Activated CD8-positive, alpha-beta memory T cell treated with anti-CD3 and anti-CD28 coated beads for 36 hours (primary cell): ENCODE measurements around the gene GPS1. TPM values are rescaled to one million over a fixed set of nuclear protein-coding genes. Genes with fewer than 3 reads are reported as not detected.

ENCODE experiments used
- CTCF ChIA-PET: fragments of 350-600 bp; sonication (Branson Sonifier 250); formaldehyde crosslinking; loops from one replicate; lab custom pipeline; 2021; ENCODE audit warnings: antibody characterized with exemption; lab: Charles Lee
- POLR2A ChIA-PET: fragments of 350-600 bp; sonication (Branson Sonifier 250); formaldehyde crosslinking; loops from one replicate; lab custom pipeline; 2021; ENCODE audit warnings: antibody characterized with exemption; lab: Charles Lee
- total RNA-seq, 2 experiments: library from RNA; stranded (reverse); gene quantifications; one replicate each; pipeline ENCODE4 v1.2.3, GENCODE V29; 2021

The GPS1 gene
- total RNA-seq, result 100 to 1,000 TPM; 118 TPM

DNA sequence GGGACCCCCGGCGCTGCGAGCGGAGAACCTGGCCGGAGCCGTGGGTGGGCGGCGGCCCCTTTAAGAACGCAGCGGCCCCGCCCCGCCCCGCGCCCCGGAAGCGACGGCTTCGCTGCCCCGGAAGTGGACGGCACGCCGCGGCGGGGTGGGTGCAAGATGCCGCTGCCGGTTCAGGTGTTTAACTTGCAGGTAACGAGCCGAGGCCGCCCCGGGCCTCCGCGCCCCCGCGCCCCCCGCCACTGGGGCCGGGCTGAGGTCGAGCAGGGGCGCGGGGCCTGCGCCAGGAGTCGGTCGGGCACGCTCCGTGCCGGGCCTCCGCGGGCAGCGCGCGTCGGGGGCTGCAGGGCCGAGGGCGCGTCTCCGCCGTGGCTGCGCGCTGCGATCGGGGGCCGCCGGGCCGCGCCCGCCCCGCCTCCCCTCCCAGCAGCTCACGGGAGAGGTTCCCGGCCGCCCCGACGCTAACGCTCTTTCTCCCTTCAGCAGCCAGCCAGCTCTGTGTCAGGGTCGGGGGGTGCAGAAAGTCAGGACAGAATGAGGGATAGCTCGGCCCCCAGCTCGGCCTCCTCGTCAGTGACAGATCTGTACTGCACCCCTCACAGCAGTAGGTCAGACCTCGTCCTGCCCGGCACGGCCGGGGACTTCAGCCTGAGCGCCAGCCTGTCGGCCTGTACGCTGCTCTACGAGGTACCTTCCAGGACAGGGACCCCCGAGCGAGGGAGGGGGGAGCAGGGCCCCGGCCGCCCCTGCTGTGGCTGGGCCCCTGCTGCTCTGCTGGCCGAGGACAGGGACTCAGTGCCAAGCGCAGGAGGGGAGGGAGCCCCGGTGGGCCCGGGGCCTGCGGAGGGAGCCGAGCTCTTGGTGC, at the start of gene GPS1, which contains the start of gene RFNG:
Gene GPS1 (plus strand): TSS at position 123 of the 862 bp plus-strand sequence. CDS start 34 bp downstream, at position 157.
Gene RFNG (minus strand): TSS at position 36 of the 862 bp plus-strand sequence. CDS start 45 bp downstream, outside the sequence.
- ChIA-PET CTCF (interaction anchor here (1.0 to 1.9 kb wide), 2 partner anchors 14 to 32 kb away, joined by 3 to 5 read pairs; partner anchors contain the start of gene DUS1L), POLR2A (interaction anchor here (0.6 to 1.1 kb wide), 2 partner anchors 21 to 184 kb away, joined by 3 read pairs; partner anchors contain the start of gene RAC3)

DNA sequence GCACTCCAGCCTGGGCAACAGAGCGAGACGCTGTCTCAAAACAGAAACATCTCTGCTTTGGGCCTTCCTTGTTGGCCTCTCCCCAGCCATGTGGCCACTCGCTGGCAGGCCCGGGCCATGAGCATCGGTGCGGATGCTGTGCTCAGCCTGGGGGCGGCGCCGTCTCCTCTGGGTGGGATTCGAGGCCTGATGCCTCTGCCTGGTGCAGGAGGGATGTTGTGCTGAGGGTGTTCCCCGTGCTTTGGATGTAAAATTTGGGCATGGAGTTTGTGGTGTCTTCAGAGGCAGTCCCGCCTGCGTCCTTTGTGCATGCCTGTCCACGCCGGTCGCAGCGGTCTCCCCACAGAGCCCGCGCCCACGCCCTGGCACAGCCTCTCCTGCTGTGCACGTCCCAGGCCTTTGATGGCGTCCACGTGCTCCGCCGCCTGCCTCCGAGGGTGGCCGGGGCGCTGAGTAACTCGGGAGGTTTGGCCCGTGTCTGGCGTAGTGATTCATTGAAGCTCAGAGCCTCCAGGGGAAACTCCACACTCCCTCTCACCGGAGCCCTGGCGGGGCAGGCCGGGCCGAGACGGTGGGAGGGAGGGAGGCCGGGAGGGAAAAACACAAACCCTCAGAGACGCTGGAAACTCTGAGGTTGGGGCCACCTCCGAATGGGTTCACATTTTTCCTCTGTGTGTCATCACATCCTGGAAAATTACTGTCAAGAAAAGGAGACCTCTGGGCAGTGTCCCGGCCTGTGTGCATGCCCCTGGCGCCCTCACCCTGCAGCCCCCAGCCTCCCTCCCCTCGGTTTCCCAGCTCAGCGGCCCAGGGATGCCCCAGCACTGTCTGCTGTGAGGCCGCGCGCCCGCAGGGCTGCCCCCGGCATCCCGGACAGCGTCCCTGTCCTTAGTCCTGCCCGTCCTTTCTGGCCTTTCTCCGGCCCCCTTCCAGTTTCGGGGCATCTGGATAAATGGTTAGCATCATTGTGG, 48.0 kb upstream of the GPS1 start:
- ChIA-PET POLR2A (interaction anchor here (0.7 kb wide), 1 partner anchor 19 kb away, joined by 3 read pairs; the partner anchor contains the start of genes CENPX and LRRC45), CTCF (interaction anchor here (1.0 to 1.3 kb wide), 2 partner anchors 18 to 43 kb away, joined by 3 to 4 read pairs; no protein-coding TSS in a partner anchor)

DNA sequence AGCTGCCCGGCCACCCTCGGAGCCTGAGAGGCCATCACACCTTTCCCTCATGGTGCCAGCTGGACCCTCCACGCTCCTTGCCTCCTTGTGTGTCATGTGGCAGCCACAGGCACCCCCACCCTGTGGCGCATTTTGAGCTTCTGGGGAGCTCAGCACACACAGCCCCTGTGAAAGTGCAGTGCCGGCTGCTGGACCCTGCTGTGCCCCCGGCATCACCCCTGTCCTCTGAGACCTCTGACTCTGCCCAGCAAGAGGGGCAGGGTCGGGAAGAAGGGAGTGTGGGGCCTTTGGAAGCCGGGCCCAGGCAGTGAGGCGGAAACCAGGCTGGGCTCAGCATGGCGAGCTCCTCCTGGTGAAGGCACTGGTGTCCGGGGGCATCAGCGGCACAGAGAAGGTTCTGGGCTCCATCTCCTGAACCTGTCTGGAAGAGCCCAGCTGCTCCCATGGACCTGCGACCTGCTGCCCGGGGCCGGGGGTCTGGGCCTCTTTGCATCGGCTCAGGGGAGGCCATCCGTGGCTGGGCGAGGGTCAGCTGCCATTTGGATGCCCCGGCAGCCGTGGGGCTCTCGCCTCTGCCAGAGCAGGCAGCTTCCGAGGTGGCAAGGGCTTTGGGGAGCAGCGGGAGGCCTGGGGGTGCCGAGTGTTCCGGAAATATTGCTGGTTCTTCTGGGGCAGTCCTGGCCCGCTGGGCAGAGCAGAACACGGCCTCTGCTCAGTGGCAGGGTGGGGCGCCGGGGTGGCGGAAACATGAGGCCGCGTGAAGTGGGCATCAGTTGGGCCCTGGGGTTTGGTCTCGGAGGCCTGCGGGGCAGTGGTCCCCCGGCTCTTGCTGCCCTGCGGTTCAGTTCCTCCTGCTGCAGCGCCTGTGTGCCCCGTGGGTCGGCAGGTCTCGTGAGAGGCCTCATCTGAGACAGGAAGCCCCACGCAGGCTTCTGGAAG, 46.9 kb upstream of the GPS1 start:
- CTCF ChIA-PET, result interaction anchor here (1.0 kb wide), 1 partner anchor 44 kb away, joined by 4 read pairs; no protein-coding TSS in a partner anchor
- POLR2A ChIA-PET, result interaction anchor here (0.7 kb wide), 1 partner anchor 18 kb away, joined by 3 read pairs; the partner anchor contains the start of genes CENPX and LRRC45

DNA sequence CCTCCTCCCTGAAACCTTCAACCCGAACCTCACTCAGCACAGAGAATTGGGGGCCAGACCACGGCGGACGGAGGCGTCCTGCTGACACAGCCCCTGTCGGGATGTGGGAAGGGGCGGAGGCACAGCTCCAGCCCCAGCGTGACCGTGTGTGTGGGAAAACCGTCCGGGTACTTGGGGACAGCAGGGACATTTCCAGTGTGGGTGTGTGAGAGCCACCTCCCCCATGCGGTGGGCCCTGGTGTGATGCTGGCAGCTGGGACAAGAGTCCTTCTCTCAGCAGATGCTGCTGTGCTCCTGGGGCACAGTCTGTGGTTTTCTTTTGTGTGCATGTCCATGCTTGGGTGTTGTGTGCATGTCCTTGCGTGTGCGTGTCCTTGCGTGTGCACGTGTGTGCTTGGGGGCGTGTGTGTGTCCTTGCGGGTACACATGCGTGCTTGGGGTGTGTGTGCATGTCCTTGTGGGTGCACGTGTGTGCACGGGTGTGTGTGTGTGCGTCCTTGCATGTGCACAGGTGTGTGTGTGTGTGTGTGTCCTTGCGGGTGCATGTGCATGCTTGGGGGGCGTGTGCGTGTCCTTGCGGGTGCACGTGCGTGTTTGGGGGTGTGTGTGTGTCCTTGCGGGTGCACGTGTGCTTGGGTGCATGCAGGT, 45.9 kb upstream of the GPS1 start:
- ChIA-PET CTCF (no interaction called here), POLR2A (no interaction called here)

DNA sequence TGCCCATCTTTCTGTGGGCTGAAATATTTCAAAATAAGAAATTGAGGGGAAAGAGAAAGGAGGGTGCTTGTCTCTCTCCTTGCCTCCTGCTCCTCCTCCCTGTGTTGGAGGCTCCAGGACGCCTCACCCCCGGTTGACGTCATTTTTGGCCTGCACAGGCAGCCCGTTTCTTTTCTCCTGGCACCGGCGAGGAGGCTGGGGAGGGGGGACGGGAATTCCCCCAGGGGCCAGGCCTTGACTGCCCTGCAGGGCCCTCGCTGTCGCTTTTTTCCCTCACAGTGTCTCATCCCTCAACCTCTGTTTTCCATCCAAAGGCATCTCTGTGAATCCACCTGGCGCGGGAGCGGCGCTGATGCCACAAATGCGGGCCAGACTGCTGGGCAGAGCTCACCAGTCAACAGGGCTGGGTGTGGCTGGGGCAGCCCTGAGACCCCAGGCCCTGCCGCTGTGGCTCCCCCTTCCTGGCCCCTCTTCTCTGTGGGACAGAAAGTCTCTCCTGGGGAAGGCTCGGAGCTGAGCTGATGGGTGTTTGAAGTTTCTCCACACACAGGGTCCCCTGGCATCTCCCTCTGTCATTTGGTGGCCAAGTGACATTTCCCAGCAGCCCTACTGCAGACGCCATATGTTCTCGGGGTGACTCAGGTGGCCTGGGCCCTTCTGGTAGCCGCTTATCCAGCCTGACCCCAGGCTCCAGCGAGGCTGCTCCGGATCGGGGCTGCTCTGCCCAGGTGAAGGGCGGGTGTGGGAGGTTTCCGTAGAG, 45.0 kb upstream of the GPS1 start:
- ChIA-PET CTCF (no interaction called here), POLR2A (no interaction called here)

DNA sequence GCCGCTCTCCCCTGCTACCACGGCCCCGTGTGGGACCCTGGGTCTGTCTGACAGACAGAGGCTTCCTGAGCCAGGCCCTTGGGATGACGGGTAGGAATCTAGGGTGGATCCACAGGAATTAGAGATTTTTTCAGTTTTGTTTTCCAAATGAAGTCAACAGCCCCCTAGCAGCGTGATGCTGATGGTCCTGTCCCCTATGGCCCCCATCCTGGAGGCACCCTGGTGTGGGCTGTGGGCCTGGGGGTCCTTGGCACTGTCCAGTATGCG, 44.5 kb upstream of the GPS1 start:
- ChIA-PET CTCF (no interaction called here), POLR2A (no interaction called here)

DNA sequence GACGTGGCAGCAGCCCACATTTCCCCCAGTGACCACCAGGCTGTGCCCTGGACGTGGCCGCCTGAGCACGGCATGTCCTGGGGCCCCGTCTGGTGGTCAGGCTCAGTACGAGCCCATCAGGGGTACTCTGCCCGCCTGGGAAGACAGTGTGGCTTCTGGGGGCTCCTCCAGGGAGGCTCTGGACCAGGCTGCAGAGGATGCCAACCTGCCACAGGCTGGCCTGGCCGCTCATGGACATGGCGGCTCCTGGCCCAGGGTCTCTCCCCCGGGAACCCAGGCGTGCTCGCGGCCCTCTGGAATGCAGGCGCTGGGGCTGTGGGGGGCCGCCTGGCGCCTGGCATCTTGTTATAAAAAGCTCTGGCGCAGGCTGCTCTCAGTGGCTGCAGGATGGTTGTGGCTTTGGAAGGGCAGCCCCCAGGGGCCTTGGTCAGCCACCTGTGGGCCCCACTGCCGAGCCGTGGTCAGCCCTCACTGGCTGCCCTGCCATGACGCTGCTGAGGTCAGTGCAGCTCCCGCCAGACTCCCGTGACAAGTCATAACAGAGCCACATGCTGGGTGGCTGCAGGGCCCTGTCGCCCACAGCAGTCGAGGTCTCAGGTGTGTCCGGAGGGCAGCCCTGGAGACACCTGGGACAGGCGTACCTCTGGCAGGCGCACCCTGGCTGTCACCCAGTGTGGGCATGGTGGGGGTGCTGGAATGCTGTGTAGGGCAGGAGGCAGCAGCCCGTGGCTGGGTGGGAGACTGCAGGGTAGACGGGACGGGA, 44.0 kb upstream of the GPS1 start:
- ChIA-PET POLR2A (no interaction called here), CTCF (interaction anchor here (1.6 kb wide), 1 partner anchor 15 kb away, joined by 3 read pairs; the partner anchor contains the start of genes CENPX and LRRC45)

DNA sequence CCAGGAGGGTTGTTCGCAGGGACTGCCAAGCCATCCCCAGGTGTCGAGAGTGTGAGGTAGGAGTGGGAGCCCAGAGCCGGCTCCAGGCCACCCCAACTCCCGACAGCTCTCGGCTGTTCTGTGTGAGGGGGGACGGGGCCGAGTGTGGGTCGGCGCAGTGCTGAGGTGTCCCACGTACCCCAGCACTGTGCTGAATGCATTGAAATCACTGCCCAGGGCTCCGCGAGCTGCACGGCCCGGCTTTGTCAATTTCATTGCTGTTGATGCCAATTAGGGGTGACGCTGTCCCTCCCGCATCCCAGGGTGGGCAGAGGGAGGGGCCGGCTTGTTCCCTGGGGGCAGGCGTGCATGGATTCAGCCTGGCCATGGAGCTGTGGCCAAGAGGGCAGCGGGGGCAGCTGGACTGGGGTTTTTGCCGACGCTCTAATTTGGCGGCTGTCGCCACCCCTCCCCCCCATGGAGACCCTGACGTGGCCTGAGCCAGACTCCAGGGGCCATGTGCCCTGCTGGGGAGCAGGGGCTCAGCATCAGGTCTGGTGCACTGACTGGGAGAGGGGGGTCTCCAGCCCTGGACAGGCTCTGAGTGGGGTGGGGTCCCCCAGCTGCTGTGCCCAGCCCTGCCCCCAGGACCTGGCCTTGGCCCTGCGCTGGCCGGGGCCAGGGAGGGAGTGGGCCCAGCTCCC, 43.3 kb upstream of the GPS1 start:
- ChIA-PET CTCF (interaction anchor here (1.6 to 2.1 kb wide), 2 partner anchors 12 to 14 kb away, joined by 3 to 8 read pairs; partner anchors contain the start of genes CENPX and LRRC45), POLR2A (no interaction called here)

DNA sequence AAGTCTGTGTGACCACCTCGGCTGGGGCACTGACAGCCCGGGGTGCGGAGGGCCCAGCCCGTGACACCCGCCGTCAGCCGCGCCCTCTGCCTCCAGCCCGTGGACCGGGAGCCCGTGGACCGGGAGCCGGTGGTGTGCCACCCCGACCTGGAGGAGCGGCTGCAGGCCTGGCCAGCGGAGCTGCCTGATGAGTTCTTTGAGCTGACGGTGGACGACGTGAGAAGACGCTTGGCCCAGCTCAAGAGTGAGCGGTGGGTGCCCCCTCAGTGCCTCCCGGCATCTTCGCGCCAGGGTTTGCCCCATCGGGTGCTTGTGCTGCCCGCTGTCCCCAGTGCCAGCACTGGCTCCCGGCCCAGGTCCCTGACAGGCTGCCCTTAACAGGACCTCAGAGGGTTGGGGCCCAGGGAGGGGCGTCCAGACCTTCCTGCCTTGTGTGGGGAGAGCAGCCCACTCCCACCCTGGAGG, 42.7 kb upstream of the GPS1 start:
- ChIA-PET CTCF (interaction anchor here (1.0 to 2.1 kb wide), 3 partner anchors 11 to 14 kb away, joined by 3 to 8 read pairs (median 3); partner anchors contain the start of genes CENPX and LRRC45), POLR2A (no interaction called here)

DNA sequence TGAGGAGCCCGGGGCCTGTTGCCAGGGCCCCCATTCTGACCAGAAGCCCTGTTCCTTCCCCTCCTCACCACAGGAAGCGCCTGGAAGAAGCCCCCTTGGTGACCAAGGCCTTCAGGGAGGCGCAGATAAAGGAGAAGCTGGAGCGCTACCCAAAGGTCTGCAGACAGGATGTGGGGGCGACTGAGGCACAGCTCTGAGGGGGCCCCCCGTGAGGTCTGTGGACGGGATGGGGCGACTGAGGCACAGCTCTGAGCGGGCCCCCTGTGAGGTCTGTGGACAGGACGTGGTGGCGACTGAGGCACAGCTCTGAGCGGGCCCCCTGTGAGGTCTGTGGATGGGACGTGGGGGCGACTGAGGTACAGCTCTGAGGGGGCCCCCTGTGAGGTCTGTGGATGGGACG, 42.3 kb upstream of the GPS1 start:
- POLR2A ChIA-PET, result no interaction called here
- CTCF ChIA-PET, result interaction anchor here (0.6 to 2.1 kb wide), 5 partner anchors 11 to 183 kb away, joined by 3 to 8 read pairs (median 5); partner anchors contain the start of genes CENPX and LRRC45

DNA sequence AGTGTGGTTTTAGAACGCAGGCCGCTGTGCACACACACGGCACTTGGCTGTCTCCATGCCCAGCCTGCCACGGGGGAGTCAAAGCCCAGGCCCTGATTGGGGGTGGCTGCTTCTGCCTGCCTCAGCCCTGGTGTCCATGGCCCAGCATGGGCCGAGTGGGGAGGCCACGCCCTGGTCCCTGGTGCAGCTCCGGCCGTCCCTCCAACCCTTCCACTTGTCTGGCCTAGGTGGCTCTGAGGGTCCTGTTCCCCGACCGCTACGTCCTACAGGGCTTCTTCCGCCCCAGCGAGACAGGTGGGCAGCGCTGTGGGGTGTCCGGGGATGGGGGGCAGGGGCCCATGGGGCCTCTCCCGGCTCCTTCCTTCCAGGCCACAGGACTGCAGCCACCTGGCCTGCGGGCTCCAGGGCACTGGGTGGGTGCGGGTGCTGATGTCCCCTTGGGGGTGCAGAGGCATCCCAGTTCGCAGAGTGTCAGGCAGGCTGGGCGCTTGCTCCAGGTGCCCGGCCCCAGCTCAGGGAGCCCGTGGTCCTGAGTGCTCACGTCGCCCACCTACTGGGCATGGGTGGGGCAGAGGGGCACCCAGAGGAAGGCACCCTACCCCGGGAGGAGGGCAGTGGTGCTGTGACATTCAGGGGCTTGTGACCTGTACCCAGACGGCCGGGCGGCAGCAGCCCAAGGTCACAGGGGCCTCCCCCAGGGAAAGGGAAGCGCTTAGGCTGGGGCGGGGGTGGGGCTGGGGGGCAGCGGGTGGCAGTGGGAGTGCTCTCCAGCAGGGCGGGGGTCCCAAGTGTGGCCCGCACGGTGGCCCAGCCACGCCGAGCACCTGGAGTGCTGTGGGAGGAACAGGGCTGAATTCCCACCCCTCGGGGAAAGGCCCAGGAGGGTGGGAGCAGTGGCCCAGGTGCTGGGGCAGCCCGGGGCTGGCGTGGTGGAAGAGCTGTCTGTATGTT, 40.8 kb upstream of the GPS1 start:
- ChIA-PET CTCF (interaction anchor here (1.8 to 2.1 kb wide), 2 partner anchors 9 to 51 kb away, joined by 7 to 8 read pairs; no protein-coding TSS in a partner anchor), POLR2A (no interaction called here)

DNA sequence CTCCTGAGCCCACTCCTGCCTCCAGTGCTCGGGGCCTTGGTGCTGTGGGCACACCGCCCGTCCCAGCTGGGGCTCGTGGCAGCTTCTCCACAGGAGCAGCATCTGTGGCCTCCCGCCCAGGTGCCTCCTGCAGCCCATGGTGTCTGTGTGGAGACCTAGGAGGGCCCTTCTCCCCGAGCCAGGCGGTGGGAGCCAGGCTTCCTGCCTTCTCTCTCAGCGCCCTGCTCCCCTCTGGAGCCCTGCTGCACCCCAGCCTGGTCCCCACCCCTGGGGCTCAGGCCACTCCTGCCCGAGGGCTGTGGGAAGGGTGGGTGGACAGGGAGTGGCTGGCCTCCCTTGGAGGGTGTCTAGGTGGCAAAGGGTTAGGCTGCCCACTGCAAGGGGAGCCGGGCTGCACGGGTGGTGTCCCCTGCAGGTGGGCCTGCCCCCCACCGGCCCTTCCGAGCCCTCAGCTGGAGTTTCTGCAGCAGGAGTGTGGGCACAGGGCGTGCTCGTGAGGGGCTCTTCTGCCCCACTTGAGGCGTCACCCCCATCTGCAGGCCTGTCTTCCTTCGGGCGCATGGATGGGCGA, 40.0 kb upstream of the GPS1 start:
- POLR2A ChIA-PET, result no interaction called here

DNA sequence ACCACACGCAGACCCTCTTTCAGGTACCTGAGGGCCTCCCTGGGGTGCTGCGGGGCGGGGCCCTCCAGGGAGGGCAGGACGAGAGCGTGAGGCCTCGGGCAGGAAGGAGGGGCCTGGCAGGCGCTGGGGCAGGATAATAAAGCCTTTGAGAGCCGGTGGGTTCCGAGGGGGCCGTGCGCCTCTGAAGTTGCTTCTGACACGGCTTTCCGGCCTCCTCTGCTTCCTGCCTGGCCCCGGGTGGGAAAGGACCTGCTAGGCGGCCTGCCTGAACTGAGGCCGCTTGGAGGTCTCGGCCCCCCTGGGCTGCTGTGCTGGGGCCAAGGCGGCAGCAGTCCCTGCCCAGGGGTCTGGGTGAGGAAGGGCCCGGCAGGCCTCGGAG, 39.4 kb upstream of the GPS1 start:
- CTCF ChIA-PET, result no interaction called here
- POLR2A ChIA-PET, result no interaction called here

More for the DNA sequence above, 40.0 kb upstream of the GPS1 start:
- CTCF ChIA-PET, result no interaction called here
